Endometrium (tissue), 2 donors: Measurements from ENCODE around the gene MYH4.

Experiments used
- FAIRE-seq: peaks from 2 replicates; lab custom pipeline; 2012; peaks lifted over from hg19 to GRCh38; lab: Jason Lieb, UNC
- donor health status: control.
- donor health status: control.

MYH4 gene

GRCh38 chr17:10469459-10469858, at the start of gene MYH4:
Gene MYH4 (minus strand): TSS chr17:10469559. CDS start chr17:10466745, 2,814 bp downstream.
- FAIRE-seq = no peak

GRCh38 chr17:10518271-10519037, 49.1 kb upstream of the MYH4 start, which contains the start of gene MYH1:
Gene MYH1 (minus strand): TSS chr17:10518542. CDS start chr17:10516642, 1,900 bp downstream.
- no peak for FAIRE-seq

GRCh38 chr17:10516638-10517037, 47.3 kb upstream of the MYH4 start:
- FAIRE-seq = no peak

- FAIRE-seq = no peak
Observed at GRCh38 chr17:10516065-10516464, 46.7 kb upstream of the MYH4 start.

- no peak for FAIRE-seq
Observed at GRCh38 chr17:10513299-10514067, 44.1 kb upstream of the MYH4 start.

GRCh38 chr17:10512856-10513255, 43.5 kb upstream of the MYH4 start:
- no peak for FAIRE-seq

- no peak for FAIRE-seq
Observed at GRCh38 chr17:10499950-10500349, 30.6 kb upstream of the MYH4 start.

GRCh38 chr17:10492004-10492403, 22.6 kb upstream of the MYH4 start:
- no peak for FAIRE-seq

GRCh38 chr17:10482252-10482651, 12.9 kb upstream of the MYH4 start:
- no peak for FAIRE-seq

GRCh38 chr17:10477701-10478100, 8.3 kb upstream of the MYH4 start:
- FAIRE-seq = no peak

GRCh38 chr17:10474536-10474935, 5.2 kb upstream of the MYH4 start:
- FAIRE-seq = no peak

GRCh38 chr17:10471858-10472257, 2.5 kb upstream of the MYH4 start:
- no peak for FAIRE-seq

- no peak for FAIRE-seq
Observed at GRCh38 chr17:10463402-10463801, 6.0 kb downstream of the MYH4 start.

- FAIRE-seq = no peak
Observed at GRCh38 chr17:10460062-10460461, 9.3 kb downstream of the MYH4 start.

- no peak for FAIRE-seq
Observed at GRCh38 chr17:10458701-10459100, 10.7 kb downstream of the MYH4 start.

GRCh38 chr17:10457952-10458351, 11.4 kb downstream of the MYH4 start:
- no peak for FAIRE-seq

GRCh38 chr17:10447026-10447931, 22.1 kb downstream of the MYH4 start:
- FAIRE-seq = no peak

- no peak for FAIRE-seq
Observed at GRCh38 chr17:10439816-10440215, 29.5 kb downstream of the MYH4 start.

- FAIRE-seq = no peak
Observed at GRCh38 chr17:10435096-10435495, 34.3 kb downstream of the MYH4 start.

- no peak for FAIRE-seq
Observed at GRCh38 chr17:10429421-10430045, 39.8 kb downstream of the MYH4 start.

- FAIRE-seq = no peak
Observed at GRCh38 chr17:10428781-10429180, 40.6 kb downstream of the MYH4 start.
